ENCODE data around the gene SUN5.

SUN5 gene

DNA sequence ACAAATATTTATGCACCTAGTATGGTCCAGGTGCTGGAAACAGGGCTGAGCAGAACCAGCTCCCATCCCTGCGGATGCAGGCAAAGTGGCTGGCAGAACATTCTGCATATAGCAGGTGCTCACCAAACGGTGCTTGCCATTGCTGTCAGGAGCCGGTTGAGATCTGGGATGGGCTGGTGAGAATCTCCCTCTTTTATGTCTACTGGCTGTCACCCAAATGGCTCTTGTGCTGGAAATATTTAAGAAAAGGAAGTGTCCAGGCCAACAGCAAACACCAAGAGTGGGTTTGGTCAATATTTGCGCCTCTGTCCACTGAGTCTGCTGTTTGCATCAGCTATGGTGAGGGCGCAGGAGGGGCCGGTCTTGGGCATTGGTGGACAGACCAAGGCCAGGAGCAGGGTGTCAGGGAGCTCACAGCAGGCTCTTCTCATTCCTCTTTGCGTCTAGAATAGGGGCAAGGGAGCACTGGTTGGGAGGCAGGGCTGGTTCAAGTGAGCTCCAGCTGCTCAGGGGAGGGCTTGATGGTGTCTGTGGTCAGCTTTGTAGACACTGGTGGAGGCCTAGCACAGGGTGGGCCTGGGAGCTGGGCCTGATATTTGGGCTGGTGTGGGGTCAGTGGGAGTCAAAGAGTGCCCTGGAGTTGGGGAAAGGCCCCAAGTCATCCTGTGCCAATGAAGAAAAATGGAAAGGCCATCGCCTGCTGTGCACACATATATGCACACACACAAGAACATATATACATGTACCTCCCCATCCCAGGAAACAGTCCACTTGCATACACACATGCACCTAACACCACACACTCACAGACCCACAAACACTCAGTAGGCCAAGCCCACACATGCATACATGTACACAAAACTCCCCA, 1.9 kb upstream of the SUN5 start:
- Histone ChIP-seq H3K4me3 (ENCODE audit: low read length in 2 of 2) (no peak overlapping the region), H3K27me3 (ENCODE audit: control insufficient read depth in 2 of 2, insufficient read depth in 2 of 2, low read length in 2 of 2) (no peaks in the 10 kb centered on the region), H3K27ac (ENCODE audit: low read depth in 2 of 2, low read length in 2 of 2) (no peak overlapping the region), H3K36me3 (ENCODE audit: control insufficient read depth in 2 of 2, insufficient read depth in 2 of 2, low read length in 2 of 2) (no peaks in the 10 kb centered on the region), H3K9ac (ENCODE audit: low read depth in 1 of 2, low read length in 2 of 2) (no peak overlapping the region), H3K4me1 (ENCODE audit: control insufficient read depth in 2 of 2, insufficient read depth in 2 of 2, low read length in 2 of 2) (no peaks in the 10 kb centered on the region), H3K9me3 (ENCODE audit: control insufficient read depth in 2 of 2, low read length in 2 of 2) (no peaks in the 10 kb centered on the region)

DNA sequence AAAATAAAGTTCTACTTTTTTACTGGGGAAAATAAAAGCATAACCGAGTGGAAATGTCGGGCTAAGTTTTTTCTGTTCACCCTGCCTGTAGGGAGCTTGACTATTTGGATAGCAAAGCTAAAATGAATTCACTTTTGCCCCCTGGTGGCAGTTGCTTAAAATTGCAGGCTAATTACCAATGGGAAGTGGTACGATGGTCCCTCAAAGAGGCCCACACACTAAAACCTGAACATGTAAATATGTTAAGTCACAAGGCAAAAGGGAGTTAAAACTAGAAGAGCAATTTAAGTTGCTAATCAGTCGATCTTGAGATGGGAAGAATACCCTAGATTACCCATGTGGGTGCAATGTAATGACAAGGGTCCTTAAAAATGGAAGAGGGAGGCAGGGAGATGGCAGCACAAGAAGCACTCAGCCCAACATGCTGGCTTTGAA, 916 bp upstream of the SUN5 start:
- Histone ChIP-seq H3K36me3 (ENCODE audit: control insufficient read depth in 2 of 2, insufficient read depth in 2 of 2, low read length in 2 of 2) (no peaks in the 10 kb centered on the region), H3K27ac (ENCODE audit: low read depth in 2 of 2, low read length in 2 of 2) (no peak overlapping the region)

DNA sequence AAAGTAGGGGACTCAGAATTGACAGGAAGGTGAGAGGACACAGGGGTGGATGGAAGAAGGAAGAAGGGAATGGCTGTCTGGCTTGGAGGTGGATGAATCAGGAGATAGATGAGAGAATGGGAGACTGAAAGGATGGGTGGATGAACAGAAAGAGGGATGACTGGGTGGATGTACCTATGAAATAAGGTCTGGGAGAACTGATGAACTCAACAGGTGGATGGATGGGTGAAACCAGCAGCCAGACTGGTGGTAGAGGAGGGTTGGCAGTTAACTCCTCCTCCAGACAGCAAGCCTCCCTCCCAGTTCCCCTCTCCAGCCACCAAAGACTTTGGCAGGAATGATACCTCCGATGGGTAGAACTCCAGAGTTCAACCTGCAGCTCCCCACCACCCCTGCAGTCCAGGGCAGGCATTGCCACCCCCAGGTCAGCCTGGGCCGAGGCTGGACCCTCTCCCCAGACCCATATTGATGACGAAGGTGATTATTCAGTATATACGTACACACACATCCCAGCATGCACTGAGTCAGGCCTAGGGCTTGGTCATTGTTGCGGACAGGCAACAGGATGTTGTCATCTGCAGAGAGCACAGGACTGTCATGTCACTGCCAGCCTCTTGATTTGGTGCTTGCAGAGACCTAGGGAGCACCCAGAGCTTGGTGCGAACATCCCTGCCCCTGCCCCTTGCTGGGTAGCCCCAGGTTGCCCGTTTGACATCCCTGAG, 2.0 kb downstream of the SUN5 start:
- no peaks in the 10 kb centered on the region for H3K9me3 ChIP-seq (ENCODE audit: control insufficient read depth in 2 of 2, low read length in 2 of 2)
- no peak overlapping the region for H3K27ac ChIP-seq (ENCODE audit: low read depth in 2 of 2, low read length in 2 of 2)
- no peak overlapping the region for H3K9ac ChIP-seq (ENCODE audit: low read depth in 1 of 2, low read length in 2 of 2)
- no peaks in the 10 kb centered on the region for H3K27me3 ChIP-seq (ENCODE audit: control insufficient read depth in 2 of 2, insufficient read depth in 2 of 2, low read length in 2 of 2)
- peaks cover 0 to 4% of the 10 kb centered on the region in 2 donors for H3K4me1 ChIP-seq (ENCODE audit: control insufficient read depth in 2 of 2, insufficient read depth in 2 of 2, low read length in 2 of 2)
- no peak overlapping the region for H3K4me3 ChIP-seq (ENCODE audit: low read length in 2 of 2)
- no peaks in the 10 kb centered on the region for H3K36me3 ChIP-seq (ENCODE audit: control insufficient read depth in 2 of 2, insufficient read depth in 2 of 2, low read length in 2 of 2)

More for the DNA sequence above, 916 bp upstream of the SUN5 start:
- no peaks in the 10 kb centered on the region for H3K27me3 ChIP-seq (ENCODE audit: control insufficient read depth in 2 of 2, insufficient read depth in 2 of 2, low read length in 2 of 2)
- H3K9ac ChIP-seq (ENCODE audit: low read depth in 1 of 2, low read length in 2 of 2), result no peak overlapping the region
- no peak overlapping the region for H3K4me3 ChIP-seq (ENCODE audit: low read length in 2 of 2)
- no peaks in the 10 kb centered on the region for H3K4me1 ChIP-seq (ENCODE audit: control insufficient read depth in 2 of 2, insufficient read depth in 2 of 2, low read length in 2 of 2)
- H3K9me3 ChIP-seq (ENCODE audit: control insufficient read depth in 2 of 2, low read length in 2 of 2), result no peaks in the 10 kb centered on the region

DNA sequence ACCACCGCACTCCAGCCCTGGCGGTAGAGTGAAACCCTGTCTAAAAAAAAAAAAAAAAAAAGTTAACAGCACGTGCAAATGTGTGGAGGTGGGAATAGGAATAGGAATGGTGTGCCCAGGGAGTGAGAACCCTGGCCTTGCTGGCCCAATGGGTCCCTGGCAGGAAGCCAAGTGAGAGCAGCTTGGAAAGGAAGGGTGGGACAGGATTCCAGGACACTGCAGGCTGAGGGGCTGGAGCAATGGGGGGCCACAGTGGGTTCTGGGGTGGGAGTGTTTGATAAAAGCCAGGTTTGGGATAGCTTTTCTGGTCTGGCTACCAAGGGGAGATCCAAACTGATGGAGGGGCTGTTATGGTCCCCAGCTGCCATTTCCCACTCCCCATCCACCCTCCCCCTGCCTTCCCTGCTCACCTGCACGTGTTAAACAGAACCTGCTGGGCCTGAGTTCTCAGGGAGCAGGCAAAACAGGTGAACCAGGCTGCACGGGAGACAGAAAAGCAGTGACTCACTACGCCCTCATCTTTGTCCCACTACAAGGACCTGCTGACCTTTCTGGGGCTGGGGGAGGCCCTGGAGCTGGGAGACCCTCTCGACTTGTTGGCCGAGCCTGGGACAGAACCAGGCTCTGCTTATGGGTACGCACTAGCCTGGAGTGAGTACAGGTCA, 3.3 kb downstream of the SUN5 start:
- Histone ChIP-seq H3K36me3 (ENCODE audit: control insufficient read depth in 2 of 2, insufficient read depth in 2 of 2, low read length in 2 of 2) (no peaks in the 10 kb centered on the region), H3K4me1 (ENCODE audit: control insufficient read depth in 2 of 2, insufficient read depth in 2 of 2, low read length in 2 of 2) (peaks cover 0 to 4% of the 10 kb centered on the region in 2 donors), H3K4me3 (ENCODE audit: low read length in 2 of 2) (no peak overlapping the region), H3K27ac (ENCODE audit: low read depth in 2 of 2, low read length in 2 of 2) (no peak overlapping the region), H3K9ac (ENCODE audit: low read depth in 1 of 2, low read length in 2 of 2) (no peak overlapping the region), H3K27me3 (ENCODE audit: control insufficient read depth in 2 of 2, insufficient read depth in 2 of 2, low read length in 2 of 2) (no peaks in the 10 kb centered on the region), H3K9me3 (ENCODE audit: control insufficient read depth in 2 of 2, low read length in 2 of 2) (no peaks in the 10 kb centered on the region)

DNA sequence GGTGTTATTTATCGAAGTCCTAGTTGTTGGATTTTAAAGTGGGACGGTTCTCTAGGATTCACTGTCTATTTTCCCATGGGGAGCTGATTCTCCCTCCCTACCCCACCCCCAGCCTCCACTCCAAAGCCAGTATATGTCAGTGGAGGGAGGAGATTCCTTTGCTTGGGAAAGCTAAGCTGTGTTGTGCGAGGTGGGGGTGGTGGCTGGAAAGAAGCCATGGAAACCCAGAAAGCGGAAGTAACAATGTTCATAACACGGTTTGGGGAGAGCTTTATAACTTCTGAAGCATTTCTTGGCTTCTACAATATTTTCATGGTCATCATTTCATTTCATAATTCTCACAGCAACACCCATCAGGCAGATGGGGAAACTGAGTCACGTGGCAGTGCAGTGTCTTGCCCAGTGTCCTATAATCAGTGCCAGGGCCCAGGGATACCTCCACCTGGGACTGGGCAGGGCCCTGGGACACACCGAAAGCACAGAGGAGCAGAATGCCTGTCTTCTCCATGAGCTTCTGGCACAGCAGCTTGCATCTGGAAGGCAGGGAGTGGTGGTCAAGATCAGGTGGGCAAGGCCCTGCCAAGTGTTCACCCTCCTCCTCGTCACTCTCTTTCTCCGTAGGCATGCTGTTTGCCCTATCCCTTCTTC, 4.5 kb downstream of the SUN5 start:
- Histone ChIP-seq H3K36me3 (ENCODE audit: control insufficient read depth in 2 of 2, insufficient read depth in 2 of 2, low read length in 2 of 2) (no peaks in the 10 kb centered on the region), H3K9me3 (ENCODE audit: control insufficient read depth in 2 of 2, low read length in 2 of 2) (peaks cover 0 to 3% of the 10 kb centered on the region in 2 donors), H3K27ac (ENCODE audit: low read depth in 2 of 2, low read length in 2 of 2) (no peak overlapping the region), H3K9ac (ENCODE audit: low read depth in 1 of 2, low read length in 2 of 2) (no peak overlapping the region), H3K4me1 (ENCODE audit: control insufficient read depth in 2 of 2, insufficient read depth in 2 of 2, low read length in 2 of 2) (peaks cover 0 to 4% of the 10 kb centered on the region in 2 donors), H3K27me3 (ENCODE audit: control insufficient read depth in 2 of 2, insufficient read depth in 2 of 2, low read length in 2 of 2) (no peaks in the 10 kb centered on the region), H3K4me3 (ENCODE audit: low read length in 2 of 2) (no peak overlapping the region)

DNA sequence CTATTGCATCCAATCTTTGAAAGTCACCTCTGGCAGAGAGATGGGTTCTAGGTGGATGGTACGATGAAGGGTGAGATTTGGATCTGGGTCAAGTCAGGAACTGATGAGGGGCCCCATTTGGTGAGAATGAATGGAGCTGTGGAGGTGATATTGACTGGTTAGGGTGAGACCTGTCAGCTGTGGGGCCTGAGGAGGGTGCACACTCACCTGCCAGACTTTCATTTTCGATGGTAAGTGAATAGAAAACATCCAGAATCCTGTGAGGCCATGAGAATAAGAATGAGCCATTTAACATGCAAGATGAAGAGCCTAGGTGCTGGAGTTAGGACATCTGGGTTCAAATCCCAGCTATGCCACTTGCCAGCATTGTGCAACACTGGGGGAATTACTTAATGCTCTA, 6.8 kb downstream of the SUN5 start:
- Histone ChIP-seq H3K9me3 (ENCODE audit: control insufficient read depth in 2 of 2, low read length in 2 of 2) (peaks cover 0 to 3% of the 10 kb centered on the region in 2 donors), H3K4me1 (ENCODE audit: control insufficient read depth in 2 of 2, insufficient read depth in 2 of 2, low read length in 2 of 2) (peaks cover 0 to 4% of the 10 kb centered on the region in 2 donors), H3K4me3 (ENCODE audit: low read length in 2 of 2) (no peak overlapping the region), H3K36me3 (ENCODE audit: control insufficient read depth in 2 of 2, insufficient read depth in 2 of 2, low read length in 2 of 2) (no peaks in the 10 kb centered on the region), H3K27me3 (ENCODE audit: control insufficient read depth in 2 of 2, insufficient read depth in 2 of 2, low read length in 2 of 2) (no peaks in the 10 kb centered on the region), H3K9ac (ENCODE audit: low read depth in 1 of 2, low read length in 2 of 2) (no peak overlapping the region), H3K27ac (ENCODE audit: low read depth in 2 of 2, low read length in 2 of 2) (no peak overlapping the region)

DNA sequence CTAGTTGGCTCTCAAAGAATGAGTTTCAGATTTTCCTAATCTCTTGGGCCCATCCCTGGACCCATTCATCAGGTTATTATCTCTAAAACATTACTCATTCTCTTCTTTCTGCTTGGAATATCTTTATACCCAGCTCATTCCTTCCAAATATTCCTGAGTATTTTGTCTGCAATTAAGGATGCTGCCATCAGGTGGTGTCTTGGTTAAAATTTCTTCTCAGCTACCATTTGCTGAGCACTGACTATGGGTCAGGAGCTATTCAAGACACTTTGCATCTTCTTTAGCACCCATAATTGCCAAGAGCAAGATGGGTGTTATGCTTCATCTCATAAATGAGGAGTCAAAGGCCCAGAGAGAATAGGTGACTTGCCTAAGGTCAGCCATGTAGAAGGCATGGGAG, 8.4 kb downstream of the SUN5 start:
- H3K27me3 ChIP-seq (ENCODE audit: control insufficient read depth in 2 of 2, insufficient read depth in 2 of 2, low read length in 2 of 2), result no peaks in the 10 kb centered on the region
- H3K9ac ChIP-seq (ENCODE audit: low read depth in 1 of 2, low read length in 2 of 2), result no peak overlapping the region
- no peaks in the 10 kb centered on the region for H3K36me3 ChIP-seq (ENCODE audit: control insufficient read depth in 2 of 2, insufficient read depth in 2 of 2, low read length in 2 of 2)
- peaks cover 0 to 4% of the 10 kb centered on the region in 2 donors for H3K4me1 ChIP-seq (ENCODE audit: control insufficient read depth in 2 of 2, insufficient read depth in 2 of 2, low read length in 2 of 2)
- no peak overlapping the region for H3K4me3 ChIP-seq (ENCODE audit: low read length in 2 of 2)
- no peak overlapping the region for H3K27ac ChIP-seq (ENCODE audit: low read depth in 2 of 2, low read length in 2 of 2)
- peaks cover 0 to 3% of the 10 kb centered on the region in 2 donors for H3K9me3 ChIP-seq (ENCODE audit: control insufficient read depth in 2 of 2, low read length in 2 of 2)

DNA sequence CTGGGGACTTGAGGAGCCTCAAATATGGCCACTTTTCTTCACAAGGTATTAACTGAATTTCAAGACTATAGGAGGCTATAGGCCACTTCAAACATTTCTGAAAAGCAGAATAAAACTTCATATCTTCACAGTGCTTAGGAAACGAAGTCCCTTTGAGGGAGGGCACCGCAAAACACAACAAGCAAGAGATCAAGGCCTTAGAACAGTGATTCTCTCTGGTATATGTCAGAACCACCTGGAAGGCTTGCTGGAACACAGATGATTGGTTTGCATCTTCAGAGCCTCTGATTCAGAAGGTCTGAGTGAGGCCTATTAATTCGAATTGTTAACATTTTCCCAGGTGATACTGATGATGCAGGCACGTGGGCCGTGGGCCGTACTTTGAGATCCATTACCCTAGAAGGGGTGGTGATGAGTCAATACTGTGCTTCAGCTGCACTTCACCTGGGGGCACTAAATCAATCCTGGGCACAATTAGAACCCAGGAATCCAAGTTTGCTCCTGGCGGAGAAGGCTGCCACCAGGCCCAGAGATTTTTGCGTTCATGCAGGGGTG, 10.7 kb downstream of the SUN5 start:
- H3K27ac ChIP-seq (ENCODE audit: low read depth in 2 of 2, low read length in 2 of 2), result no peak overlapping the region
- H3K4me3 ChIP-seq (ENCODE audit: low read length in 2 of 2), result no peak overlapping the region
- H3K36me3 ChIP-seq (ENCODE audit: control insufficient read depth in 2 of 2, insufficient read depth in 2 of 2, low read length in 2 of 2), result no peaks in the 10 kb centered on the region
- H3K9ac ChIP-seq (ENCODE audit: low read depth in 1 of 2, low read length in 2 of 2), result no peak overlapping the region
- peaks cover 0 to 3% of the 10 kb centered on the region in 2 donors for H3K9me3 ChIP-seq (ENCODE audit: control insufficient read depth in 2 of 2, low read length in 2 of 2)
- no peaks in the 10 kb centered on the region for H3K27me3 ChIP-seq (ENCODE audit: control insufficient read depth in 2 of 2, insufficient read depth in 2 of 2, low read length in 2 of 2)
- H3K4me1 ChIP-seq (ENCODE audit: control insufficient read depth in 2 of 2, insufficient read depth in 2 of 2, low read length in 2 of 2), result no peaks in the 10 kb centered on the region

DNA sequence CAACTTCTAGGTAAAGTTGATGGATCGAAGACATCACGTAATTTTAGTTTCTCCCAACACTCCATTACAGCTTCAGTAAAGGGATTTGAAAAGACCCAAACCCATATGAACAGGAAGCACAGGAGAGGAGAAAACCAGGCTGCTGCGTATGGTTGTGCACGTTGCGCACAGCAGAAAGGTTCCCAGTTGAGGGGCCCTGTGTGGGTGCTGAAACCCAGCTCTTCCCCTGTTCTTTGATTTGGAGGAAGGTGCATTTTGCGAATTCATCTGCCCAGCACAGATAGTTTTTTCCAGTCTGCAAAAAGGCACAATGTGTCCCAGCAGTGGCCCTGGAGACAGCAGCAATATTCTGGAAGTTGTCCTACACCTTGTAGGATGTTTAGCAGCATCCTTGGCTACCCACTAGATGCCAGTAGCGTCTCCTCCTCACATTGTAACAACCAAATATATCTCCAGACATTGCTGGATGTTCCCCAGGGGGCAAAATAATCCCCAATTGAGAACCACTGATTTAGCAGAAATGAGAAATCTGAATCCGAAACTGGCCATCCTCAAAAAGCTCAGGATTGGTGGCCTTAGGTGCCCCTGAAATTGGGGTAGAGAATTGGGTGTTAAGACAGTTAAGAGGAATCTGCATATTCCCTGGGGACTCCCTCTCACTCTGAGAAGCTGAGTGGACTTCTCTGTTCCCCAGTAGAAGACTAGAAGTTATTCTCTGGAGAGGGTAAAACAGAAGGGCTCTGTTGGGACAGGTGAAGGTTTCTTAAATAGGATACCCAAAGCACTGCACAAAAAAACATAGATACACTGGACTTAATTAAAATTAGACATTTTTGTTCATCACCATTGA, 12.2 kb downstream of the SUN5 start:
- H3K9me3 ChIP-seq (ENCODE audit: control insufficient read depth in 2 of 2, low read length in 2 of 2), result peaks cover 0 to 3% of the 10 kb centered on the region in 2 donors
- no peak overlapping the region for H3K9ac ChIP-seq (ENCODE audit: low read depth in 1 of 2, low read length in 2 of 2)
- H3K36me3 ChIP-seq (ENCODE audit: control insufficient read depth in 2 of 2, insufficient read depth in 2 of 2, low read length in 2 of 2), result no peaks in the 10 kb centered on the region
- H3K27ac ChIP-seq (ENCODE audit: low read depth in 2 of 2, low read length in 2 of 2), result no peak overlapping the region
- no peaks in the 10 kb centered on the region for H3K27me3 ChIP-seq (ENCODE audit: control insufficient read depth in 2 of 2, insufficient read depth in 2 of 2, low read length in 2 of 2)
- H3K4me1 ChIP-seq (ENCODE audit: control insufficient read depth in 2 of 2, insufficient read depth in 2 of 2, low read length in 2 of 2), result no peaks in the 10 kb centered on the region
- no peak overlapping the region for H3K4me3 ChIP-seq (ENCODE audit: low read length in 2 of 2)
